Hematopoietic multipotent progenitor cell treated with erythropoietin and hydrocortisone succinate and interleukin-3 and kit ligand, for 17 days (in vitro differentiated cells): ENCODE data around the gene C9orf152.
A peak's percentile ranks its signal among the peaks of the same experiment; 100 is the strongest.

ENCODE experiments used
- DNase-seq: peaks from one replicate; pipeline ENCODE4 v3.0.0-alpha.2; 2015; ENCODE audit warnings: low spot score

The C9orf152 gene

DNA sequence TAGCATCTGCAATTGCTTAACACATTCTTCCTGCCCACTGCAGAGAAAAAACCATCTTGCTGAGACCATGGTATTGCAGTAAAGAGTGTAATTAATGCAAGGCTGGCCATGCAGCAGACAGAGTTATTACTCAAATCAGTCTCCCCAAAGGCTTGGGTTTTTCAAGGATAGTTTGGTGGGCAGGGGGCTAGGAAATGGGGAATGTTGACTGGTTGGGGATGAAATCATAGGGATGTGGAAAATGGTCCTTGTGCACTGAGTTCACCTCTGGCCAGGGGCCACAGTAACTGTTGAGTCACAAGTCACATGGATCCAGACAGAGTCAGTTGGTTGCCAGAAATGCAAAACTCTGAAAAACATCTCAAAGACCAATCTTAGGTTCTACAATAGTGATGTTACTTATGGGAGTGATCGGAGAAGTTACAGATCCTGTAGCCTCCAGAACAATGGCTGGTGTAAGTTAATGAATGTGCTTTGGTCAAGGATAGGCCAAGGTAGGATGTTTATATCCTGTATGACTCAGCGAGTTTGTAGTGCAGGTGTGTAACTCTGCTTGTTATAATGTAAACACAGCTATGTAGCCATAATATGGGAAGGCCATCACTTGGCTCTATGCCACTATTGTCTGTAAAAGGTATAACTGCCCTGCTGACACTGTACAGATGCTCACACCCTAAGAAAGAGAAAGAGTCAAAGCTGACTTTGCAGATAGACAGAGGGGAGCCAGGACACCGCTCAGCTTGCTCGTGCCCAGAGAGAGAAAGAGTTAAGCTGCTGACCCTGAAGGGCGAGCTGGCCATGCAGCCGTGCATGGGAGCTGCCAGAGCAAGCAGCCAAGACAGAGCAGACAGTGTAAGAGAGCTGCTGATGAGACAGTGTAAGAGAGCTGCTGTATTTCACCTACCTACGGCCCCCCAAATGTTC is 27.2 kb downstream of the C9orf152 start:
- DNase-seq, result peak; percentile 9

DNA sequence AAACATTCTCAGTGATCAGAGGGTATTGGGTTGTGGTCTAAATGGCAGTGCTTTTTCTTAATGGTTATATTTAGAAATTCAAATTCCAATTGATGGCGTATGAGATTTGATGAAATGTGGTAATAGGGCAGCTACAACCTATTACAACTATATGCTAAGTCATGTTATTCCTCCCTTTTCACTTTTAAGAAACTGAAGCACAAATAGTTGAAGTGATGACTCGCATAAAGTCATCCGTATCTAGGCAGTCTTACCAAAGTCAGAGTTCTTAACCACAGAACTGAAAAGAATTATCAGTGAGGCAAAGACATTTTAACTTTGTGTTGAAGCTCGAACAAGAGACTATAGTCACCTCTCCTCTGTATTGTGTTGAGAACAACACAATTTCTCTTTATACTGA is 28.2 kb downstream of the C9orf152 start:
- DNase-seq, result no peak

DNA sequence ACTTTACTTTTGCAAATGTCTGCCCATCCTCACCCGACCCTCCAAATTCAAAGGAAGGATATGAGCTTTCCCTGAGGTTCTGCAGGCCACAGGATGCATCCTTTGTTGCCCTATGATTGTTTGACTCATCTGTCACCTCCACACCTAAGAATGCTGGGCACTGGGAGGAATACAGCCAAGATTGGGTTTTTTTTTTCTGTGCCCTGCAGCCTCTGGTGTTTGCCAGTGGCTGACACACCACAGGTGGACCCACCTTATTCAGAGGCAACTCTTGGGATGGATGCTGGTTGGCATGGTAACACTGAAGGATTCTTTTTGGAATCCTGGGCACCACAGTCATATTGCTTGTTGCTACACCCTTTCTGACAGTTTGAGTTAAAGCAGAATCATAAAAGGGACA is 29.7 kb downstream of the C9orf152 start:
- no peak for DNase-seq

- no peak for DNase-seq
Measured at GRCh38 chr9:110175275-110175968, 32.5 kb downstream of the C9orf152 start.

DNA sequence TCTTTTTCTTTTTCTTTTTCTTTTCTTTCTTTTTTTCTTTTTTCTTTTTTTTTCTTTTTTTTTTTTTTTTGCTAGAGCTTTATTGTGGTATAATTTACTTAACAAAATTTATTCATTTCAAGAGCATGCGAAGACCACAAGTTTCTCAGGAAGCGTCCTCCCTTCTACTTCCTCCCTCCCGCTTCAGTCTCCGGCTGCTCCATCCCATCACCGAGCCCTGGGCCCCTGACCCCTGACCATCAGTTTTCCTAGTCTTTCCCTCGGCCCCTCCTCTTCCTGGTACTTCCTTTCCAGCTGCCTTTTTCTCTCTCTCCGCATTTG is 34.7 kb downstream of the C9orf152 start:
- DNase-seq, result no peak

DNA sequence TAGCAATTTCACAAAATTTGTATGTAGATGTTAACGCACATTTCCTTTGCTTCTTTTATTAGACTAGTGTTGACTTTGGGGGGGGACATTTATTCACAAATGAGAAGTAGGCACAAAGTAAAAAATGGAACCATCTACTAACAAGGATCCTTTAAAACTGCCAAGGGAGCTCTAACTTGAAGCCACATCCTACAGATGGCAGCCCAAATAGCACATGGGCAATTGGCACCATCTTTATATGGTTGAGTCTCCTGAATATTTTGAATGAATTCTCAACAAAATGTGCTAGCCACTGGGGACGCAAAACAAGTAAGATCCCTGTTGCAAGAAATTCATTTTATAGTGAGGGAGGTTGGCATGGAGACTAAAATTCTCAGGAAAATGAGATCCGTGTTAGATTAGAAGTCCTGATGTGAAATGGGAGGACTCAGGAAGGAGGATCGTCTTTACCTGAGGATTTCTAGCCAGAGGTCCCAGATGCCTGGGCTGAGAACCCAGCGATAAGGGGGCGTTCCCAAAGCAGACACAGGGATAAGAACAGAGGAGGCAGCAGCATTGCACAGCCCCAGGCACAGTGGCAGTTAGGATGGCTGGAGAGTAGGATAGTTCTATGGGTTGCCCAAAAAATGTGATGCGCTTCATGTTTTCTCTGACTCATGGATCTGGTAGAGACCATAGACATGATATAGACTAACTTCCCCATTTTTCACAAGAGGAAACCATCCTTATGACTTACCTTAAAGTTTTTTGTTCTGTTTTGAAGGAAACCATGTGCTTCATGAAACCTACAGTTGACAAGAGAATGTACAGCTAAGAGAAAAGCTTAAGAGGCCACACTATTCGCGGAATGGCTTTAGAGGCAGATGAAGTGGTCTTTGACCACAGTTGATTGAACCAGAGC is 37.4 kb downstream of the C9orf152 start:
- no peak for DNase-seq

- DNase-seq, result no peak
Measured at GRCh38 chr9:110168486-110168885, 39.5 kb downstream of the C9orf152 start.

- no peak for DNase-seq
Measured at GRCh38 chr9:110161940-110162339, 46.0 kb downstream of the C9orf152 start.

- no peak for DNase-seq
Measured at GRCh38 chr9:110160685-110161084, 47.3 kb downstream of the C9orf152 start.

- DNase-seq, result no peak
Measured at GRCh38 chr9:110160123-110160522, 47.8 kb downstream of the C9orf152 start.

DNA sequence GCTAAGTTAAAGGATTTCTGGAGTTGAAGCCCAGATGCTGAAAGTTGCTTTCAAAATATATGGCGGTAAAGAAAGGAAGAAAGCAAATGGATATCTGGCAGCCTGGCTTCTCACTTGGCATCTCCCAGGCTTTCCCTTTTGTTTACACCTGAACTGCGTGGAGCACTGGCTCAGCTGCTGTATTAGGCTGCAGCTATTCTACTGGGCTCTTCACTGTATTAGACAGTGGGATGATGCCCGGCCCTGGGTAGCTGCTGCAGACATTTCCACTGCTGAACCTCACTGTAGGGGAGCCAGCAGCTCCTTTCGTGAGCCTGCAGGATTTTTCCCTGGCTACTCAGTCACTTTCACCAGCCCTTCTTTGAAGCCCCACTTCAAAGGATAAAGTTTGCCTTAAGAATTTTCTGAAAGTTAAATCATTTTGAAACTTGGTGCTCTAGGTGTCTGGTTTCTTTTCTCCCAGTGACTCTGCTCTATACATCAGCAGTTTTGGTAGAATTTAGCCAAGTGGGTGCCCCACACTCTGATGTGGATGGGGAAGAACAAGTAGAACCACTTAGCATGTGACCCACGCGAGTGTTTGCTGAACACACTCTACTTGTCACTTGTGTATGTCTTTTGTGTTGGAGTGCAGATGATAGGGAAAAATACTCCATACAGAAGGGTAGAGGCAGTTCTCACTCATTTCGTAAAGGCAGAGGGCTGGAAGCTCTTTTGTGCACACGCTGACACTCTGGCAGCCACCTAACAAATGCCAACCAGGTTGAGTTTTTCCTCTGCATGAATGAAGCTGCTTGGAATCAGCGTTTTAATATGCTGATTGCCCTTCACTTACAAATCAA is 49.9 kb downstream of the C9orf152 start:
- no peak for DNase-seq

GRCh38 chr9:110156902-110157301 is 51.1 kb downstream of the C9orf152 start:
- DNase-seq, result no peak

DNA sequence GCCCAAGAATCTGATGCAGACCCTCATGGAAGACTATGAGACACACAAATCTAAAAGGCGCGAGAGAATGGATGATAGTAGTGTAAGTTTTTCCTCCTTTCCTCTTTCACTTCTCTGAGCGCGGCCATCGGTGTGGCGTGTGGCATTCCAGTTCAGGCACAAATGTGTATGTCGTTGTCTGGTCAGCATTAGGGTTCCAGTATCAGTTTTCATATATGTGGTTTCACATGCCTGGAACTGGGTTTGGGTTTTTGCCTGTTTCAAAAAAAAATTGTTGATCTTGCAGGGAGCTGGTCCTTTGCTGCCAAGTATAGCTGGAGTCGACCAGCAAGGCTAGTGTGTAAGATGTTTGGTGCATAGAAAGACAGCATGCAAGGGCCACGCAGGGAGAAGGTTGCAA is 51.5 kb downstream of the C9orf152 start:
- no peak for DNase-seq

DNA sequence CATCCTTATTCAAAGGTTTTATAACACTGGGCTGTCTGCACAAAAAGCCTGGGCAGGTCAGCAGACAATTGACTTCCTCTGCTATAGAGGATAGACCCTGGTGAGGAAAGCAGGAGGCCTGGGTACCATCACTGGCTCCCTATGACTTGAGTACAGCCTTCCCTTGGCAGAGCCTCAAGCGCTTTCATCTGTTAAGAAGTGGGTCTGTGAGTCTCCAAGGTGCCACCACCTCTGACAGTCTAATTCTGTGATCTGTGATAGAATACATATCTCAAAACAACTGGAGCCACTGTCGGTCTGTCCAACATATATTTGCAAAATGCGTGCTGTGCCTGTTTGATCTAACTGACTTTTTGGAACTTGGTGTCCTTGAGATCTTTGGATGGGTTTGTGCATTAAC is 52.2 kb downstream of the C9orf152 start:
- DNase-seq, result no peak

DNA sequence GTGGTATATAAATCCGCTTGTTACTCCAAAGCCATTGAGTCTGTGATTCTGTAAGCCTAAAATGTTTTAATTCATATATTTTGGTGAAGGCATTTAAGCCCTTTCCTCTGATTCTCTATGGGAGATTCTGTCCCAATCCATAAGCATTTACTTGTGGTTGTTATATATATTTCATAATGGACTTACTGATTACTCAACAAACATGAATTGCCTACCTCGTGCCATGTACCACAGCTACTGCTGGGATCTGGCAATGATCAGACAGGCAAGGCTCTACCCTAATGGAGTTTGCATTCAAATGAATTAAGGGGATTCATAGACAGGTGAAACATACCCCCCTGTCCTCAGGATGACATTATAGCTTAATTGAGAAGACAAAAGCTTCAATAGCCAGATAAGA is 54.5 kb downstream of the C9orf152 start:
- no peak for DNase-seq

- DNase-seq, result no peak
Measured at GRCh38 chr9:110152704-110153374, 55.1 kb downstream of the C9orf152 start.
